GM12892 (cell line): ENCODE measurements around the gene FREM1.

ENCODE experiments used
- POLR2A ChIP-seq: IDR thresholded peaks from 2 replicates; pipeline ENCODE4 v1.6.1; 2011; ENCODE audit warnings: low read depth, low read length, control low read depth
- POLR2AphosphoS5 ChIP-seq: IDR thresholded peaks from 2 replicates; pipeline ENCODE4 v1.6.1; 2011; ENCODE audit warnings: low read depth, low read length, control low read depth

- TF ChIP-seq POLR2AphosphoS5 (no peak), POLR2A (no peak)
These were observed 190.9 kb downstream of the FREM1 start for GRCh38 chr9:14719231-14719923.
